K562 (cell line): ENCODE data around the gene DEDD. TPM values are rescaled to one million over a fixed set of nuclear protein-coding genes. Genes with fewer than 3 reads are reported as not detected.

Source experiments
- ARID2 ChIP-seq: fragments of 450-650 bp; IDR thresholded peaks from 2 replicates; pipeline ENCODE4 v1.6.1; 2017; ENCODE audit warnings: antibody characterized with exemption, mild to moderate bottlenecking
- ARNT ChIP-seq, 2 experiments: fragments of 450-650 bp; IDR thresholded peaks; 2 replicates each; pipeline ENCODE4 v1.6.1; 2016; ENCODE audit warnings: mild to moderate bottlenecking in 1 of 2
- ERF ChIP-seq: fragments of 450-650 bp; formaldehyde crosslinking; IDR thresholded peaks from 2 replicates; pipeline ENCODE4 v1.4.0; 2020; ENCODE audit warnings: mild to moderate bottlenecking, mixed read lengths
- polyA plus RNA-seq, 8 experiments: library from polyadenylated mRNA; depleted of rRNA in 4 of 8; stranded (reverse) in 5 of 8; unstranded in 3 of 8; fragments of >200 nt; fragmentation: Nextera tagmentation in 2 of 8; fragmentation: Illumina TruSeq in 1 of 8; extraction: Ambion mirVana in 2 of 8; extraction: Trizol in 1 of 8; gene quantifications; 2 replicates each; pipeline versions ENCODE4 v1.2.1 to v1.2.3, GENCODE V29; 2011 to 2014; ENCODE audit warnings: inconsistent platforms in 1 of 8, missing spikeins in 1 of 8
- total RNA-seq, 7 experiments: library from RNA; depleted of rRNA in 6 of 7; stranded (reverse); fragments of >200 nt in 6 of 7; fragmentation: Illumina TruSeq in 2 of 7; extraction: Trizol in 2 of 7; gene quantifications; 2 replicates each; pipeline versions ENCODE4 v1.2.1 to v1.2.3, GENCODE V29; 2011 to 2021; ENCODE audit warnings: low replicate concordance in 1 of 7
- TF ChIP-seq, protein P1 (sequence below): fragments of 450-650 bp; IDR thresholded peaks from 2 replicates; pipeline ENCODE4 v1.6.1; 2017; ENCODE audit warnings: antibody characterized with exemption, mild to moderate bottlenecking
- TF ChIP-seq, protein P2 (sequence below): fragments of 450-650 bp; IDR thresholded peaks from 2 replicates; pipeline ENCODE4 v1.7.0; 2016; ENCODE audit warnings: borderline replicate concordance
- TF ChIP-seq, protein P3 (sequence below), 2 experiments: fragments of 450-650 bp in 1 of 2; sonication (generic) in 1 of 2; formaldehyde crosslinking in 1 of 2; IDR thresholded peaks; 2 replicates each; pipeline versions ENCODE4 v1.7.1 to v1.9.0; 2016 to 2022; ENCODE audit warnings: inconsistent platforms in 1 of 2, mild to moderate bottlenecking in 1 of 2, missing genetic modification reagents in 1 of 2

DEDD gene
- total and polyA plus RNA-seq, 9 of the 15 experiments (the other 6 are each of a cell fraction or from before 2014, with no cell fraction given): 11.6 to 41.0 (median 16.8) TPM

DNA sequence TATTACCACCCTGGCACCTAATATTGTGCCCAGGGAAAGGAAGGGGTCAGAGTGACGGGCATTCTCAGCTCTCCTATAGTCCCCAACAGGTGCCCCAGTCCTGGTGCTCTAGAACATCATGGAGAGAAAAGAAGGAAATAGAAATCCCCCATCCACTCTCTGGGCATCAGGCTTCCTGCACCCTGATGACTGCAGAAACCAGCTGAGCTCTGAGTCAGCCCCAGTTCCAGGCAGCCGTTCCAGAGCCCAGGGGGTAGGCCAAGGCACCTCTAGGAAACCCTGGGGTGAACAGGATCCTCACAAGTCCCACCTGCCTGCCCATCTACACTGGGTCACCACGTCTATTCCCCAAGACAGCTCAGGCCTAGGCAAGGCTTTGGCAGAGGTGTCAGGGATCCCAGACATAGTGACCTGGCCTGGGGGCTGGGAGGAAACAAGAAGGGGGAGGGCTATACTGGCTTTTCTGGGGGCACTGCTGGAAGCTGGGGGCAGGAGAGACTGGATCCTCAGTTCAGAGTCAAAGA lies 43.8 kb downstream of the DEDD start (continued):
- TF ChIP-seq, protein P1, sequence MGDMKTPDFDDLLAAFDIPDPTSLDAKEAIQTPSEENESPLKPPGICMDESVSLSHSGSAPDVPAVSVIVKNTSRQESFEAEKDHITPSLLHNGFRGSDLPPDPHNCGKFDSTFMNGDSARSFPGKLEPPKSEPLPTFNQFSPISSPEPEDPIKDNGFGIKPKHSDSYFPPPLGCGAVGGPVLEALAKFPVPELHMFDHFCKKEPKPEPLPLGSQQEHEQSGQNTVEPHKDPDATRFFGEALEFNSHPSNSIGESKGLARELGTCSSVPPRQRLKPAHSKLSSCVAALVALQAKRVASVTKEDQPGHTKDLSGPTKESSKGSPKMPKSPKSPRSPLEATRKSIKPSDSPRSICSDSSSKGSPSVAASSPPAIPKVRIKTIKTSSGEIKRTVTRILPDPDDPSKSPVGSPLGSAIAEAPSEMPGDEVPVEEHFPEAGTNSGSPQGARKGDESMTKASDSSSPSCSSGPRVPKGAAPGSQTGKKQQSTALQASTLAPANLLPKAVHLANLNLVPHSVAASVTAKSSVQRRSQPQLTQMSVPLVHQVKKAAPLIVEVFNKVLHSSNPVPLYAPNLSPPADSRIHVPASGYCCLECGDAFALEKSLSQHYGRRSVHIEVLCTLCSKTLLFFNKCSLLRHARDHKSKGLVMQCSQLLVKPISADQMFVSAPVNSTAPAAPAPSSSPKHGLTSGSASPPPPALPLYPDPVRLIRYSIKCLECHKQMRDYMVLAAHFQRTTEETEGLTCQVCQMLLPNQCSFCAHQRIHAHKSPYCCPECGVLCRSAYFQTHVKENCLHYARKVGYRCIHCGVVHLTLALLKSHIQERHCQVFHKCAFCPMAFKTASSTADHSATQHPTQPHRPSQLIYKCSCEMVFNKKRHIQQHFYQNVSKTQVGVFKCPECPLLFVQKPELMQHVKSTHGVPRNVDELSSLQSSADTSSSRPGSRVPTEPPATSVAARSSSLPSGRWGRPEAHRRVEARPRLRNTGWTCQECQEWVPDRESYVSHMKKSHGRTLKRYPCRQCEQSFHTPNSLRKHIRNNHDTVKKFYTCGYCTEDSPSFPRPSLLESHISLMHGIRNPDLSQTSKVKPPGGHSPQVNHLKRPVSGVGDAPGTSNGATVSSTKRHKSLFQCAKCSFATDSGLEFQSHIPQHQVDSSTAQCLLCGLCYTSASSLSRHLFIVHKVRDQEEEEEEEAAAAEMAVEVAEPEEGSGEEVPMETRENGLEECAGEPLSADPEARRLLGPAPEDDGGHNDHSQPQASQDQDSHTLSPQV: no peak
- no peak for TF ChIP-seq ERF (CRISPR knock-in tag)
- no peak for TF ChIP-seq ARID2
- TF ChIP-seq, protein P2, sequence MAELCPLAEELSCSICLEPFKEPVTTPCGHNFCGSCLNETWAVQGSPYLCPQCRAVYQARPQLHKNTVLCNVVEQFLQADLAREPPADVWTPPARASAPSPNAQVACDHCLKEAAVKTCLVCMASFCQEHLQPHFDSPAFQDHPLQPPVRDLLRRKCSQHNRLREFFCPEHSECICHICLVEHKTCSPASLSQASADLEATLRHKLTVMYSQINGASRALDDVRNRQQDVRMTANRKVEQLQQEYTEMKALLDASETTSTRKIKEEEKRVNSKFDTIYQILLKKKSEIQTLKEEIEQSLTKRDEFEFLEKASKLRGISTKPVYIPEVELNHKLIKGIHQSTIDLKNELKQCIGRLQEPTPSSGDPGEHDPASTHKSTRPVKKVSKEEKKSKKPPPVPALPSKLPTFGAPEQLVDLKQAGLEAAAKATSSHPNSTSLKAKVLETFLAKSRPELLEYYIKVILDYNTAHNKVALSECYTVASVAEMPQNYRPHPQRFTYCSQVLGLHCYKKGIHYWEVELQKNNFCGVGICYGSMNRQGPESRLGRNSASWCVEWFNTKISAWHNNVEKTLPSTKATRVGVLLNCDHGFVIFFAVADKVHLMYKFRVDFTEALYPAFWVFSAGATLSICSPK: no peak
- TF ChIP-seq ARNT (IDR thresholded peaks at IDR 0.05): no peak
- TF ChIP-seq, protein P3, sequence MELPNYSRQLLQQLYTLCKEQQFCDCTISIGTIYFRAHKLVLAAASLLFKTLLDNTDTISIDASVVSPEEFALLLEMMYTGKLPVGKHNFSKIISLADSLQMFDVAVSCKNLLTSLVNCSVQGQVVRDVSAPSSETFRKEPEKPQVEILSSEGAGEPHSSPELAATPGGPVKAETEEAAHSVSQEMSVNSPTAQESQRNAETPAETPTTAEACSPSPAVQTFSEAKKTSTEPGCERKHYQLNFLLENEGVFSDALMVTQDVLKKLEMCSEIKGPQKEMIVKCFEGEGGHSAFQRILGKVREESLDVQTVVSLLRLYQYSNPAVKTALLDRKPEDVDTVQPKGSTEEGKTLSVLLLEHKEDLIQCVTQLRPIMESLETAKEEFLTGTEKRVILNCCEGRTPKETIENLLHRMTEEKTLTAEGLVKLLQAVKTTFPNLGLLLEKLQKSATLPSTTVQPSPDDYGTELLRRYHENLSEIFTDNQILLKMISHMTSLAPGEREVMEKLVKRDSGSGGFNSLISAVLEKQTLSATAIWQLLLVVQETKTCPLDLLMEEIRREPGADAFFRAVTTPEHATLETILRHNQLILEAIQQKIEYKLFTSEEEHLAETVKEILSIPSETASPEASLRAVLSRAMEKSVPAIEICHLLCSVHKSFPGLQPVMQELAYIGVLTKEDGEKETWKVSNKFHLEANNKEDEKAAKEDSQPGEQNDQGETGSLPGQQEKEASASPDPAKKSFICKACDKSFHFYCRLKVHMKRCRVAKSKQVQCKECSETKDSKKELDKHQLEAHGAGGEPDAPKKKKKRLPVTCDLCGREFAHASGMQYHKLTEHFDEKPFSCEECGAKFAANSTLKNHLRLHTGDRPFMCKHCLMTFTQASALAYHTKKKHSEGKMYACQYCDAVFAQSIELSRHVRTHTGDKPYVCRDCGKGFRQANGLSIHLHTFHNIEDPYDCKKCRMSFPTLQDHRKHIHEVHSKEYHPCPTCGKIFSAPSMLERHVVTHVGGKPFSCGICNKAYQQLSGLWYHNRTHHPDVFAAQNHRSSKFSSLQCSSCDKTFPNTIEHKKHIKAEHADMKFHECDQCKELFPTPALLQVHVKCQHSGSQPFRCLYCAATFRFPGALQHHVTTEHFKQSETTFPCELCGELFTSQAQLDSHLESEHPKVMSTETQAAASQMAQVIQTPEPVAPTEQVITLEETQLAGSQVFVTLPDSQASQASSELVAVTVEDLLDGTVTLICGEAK (IDR thresholded peaks at IDR 0.05): no peak
- TF ChIP-seq, protein P3 (CRISPR knock-in tag; IDR thresholded peaks at IDR 0.05): no peak
